HepG2 (cell line): ENCODE measurements around the gene C9orf85. TPM values are rescaled to one million over a fixed set of nuclear protein-coding genes. Genes with fewer than 3 reads are reported as not detected.
A peak's percentile ranks its signal among the peaks of the same experiment; 100 is the strongest.

ENCODE experiments used
- ATAC-seq: fragments of 200-7000 bp; cut with Tn5 transposase; 3 replicates; pipeline ENCODE4 v1.9.1; 2020; ENCODE audit warnings: mild to moderate bottlenecking, moderate library complexity
- BruUV-seq: library from RNA; stranded (reverse); fragments of 400-500 nt; replicated peaks from 2 replicates; lab custom pipeline; 2021; lab: Mats Ljungman, UMichigan
- CTCF ChIA-PET: fragments of 300-600 bp; formaldehyde crosslinking; extraction: SDS; loops from one replicate; lab custom pipeline; 2021; ENCODE audit warnings: low total read pairs, inconsistent platforms, low intra/inter-chr PET ratio; lab: Yijun Ruan, JAX
- POLR2A ChIA-PET: fragments of 350-600 bp; sonication (Branson Sonifier 250); formaldehyde crosslinking; loops from one replicate; lab custom pipeline; 2020; ENCODE audit warnings: antibody characterized with exemption, inconsistent platforms; lab: Yijun Ruan, JAX
- DNase-seq: peaks from one replicate; pipeline ENCODE4 v3.0.0-alpha.2; 2015; ENCODE audit warnings: low spot score
- FAIRE-seq: peaks from 3 replicates; lab custom pipeline; 2011; peaks lifted over from hg19 to GRCh38; lab: Jason Lieb, UNC
- H2AFZ ChIP-seq: one replicate; pipeline ENCODE4 v1.6.1; 2011; ENCODE audit warnings: low read length, inconsistent platforms
- H3K27ac ChIP-seq: fragments of 300-600 bp; 3 replicates; pipeline ENCODE4 v1.8.0; 2011; ENCODE audit warnings: mixed run types, mild to moderate bottlenecking, mixed read lengths, low read length, inconsistent platforms; ENCODE audit not compliant: insufficient read depth; ENCODE audit errors: extremely low read length
- H3K27me3 ChIP-seq, 2 experiments: fragments of 200-600 bp in 1 of 2; 2 replicates in 1 of 2; 3 replicates in 1 of 2; pipeline versions ENCODE4 v1.6.0 to v1.8.0; 2011; ENCODE audit warnings: low read length in 2 of 2, mild to moderate bottlenecking in 2 of 2, moderate library complexity in 2 of 2, inconsistent platforms in 1 of 2; ENCODE audit not compliant: insufficient read depth in 2 of 2, control insufficient read depth in 1 of 2
- H3K36me3 ChIP-seq, 2 experiments: fragments of 200-600 bp in 1 of 2; replicated peaks in 1 of 2; 2 replicates in 1 of 2; 3 replicates in 1 of 2; pipeline versions ENCODE4 v1.5.1 to v1.8.0; 2011; ENCODE audit warnings: low read length in 2 of 2, inconsistent platforms in 1 of 2; ENCODE audit not compliant: insufficient read depth in 2 of 2, control insufficient read depth in 1 of 2
- H3K4me1 ChIP-seq: 2 replicates; pipeline ENCODE4 v1.5.1; 2012; ENCODE audit warnings: low read length, inconsistent platforms; ENCODE audit not compliant: insufficient read depth
- H3K4me2 ChIP-seq: 2 replicates; pipeline ENCODE4 v1.6.0; 2011; ENCODE audit warnings: low read depth, low read length, inconsistent platforms
- H3K4me3 ChIP-seq, 3 experiments: fragments of 200-600 bp in 1 of 3; sonication (generic), shearing (Covaris generic) in 1 of 3; replicated peaks in 1 of 3; 2 replicates each; pipeline ENCODE4 v1.5.1; 2011 to 2016; ENCODE audit warnings: low read length in 3 of 3, inconsistent platforms in 2 of 3, low read depth in 2 of 3, mild to moderate bottlenecking in 2 of 3, control low read depth in 1 of 3, mixed read lengths in 1 of 3; ENCODE audit not compliant: insufficient read depth in 1 of 3
- H3K79me2 ChIP-seq: one replicate; pipeline ENCODE4 v1.6.1; 2011; ENCODE audit warnings: low read length, inconsistent platforms; ENCODE audit not compliant: insufficient read depth
- H3K9ac ChIP-seq: 2 replicates; pipeline ENCODE4 v1.6.0; 2011; ENCODE audit warnings: mild to moderate bottlenecking, low read depth, low read length, inconsistent platforms; ENCODE audit not compliant: insufficient read depth
- H3K9me3 ChIP-seq: 2 replicates; pipeline ENCODE4 v1.5.1; 2012; ENCODE audit warnings: mild to moderate bottlenecking, low read length
- H4K20me1 ChIP-seq: 2 replicates; pipeline ENCODE4 v1.6.0; 2011; ENCODE audit warnings: inconsistent platforms, mild to moderate bottlenecking, low read length, moderate library complexity; ENCODE audit not compliant: insufficient read depth
- CBX5 ChIP-seq: sonication (generic); formaldehyde crosslinking; IDR thresholded peaks from 2 replicates; pipeline ENCODE4 v1.4.0; 2020; ENCODE audit warnings: missing genetic modification reagents, borderline replicate concordance
- DNMT3B ChIP-seq: conservative IDR thresholded peaks from 2 replicates; pipeline ENCODE4 v1.6.1; 2016; ENCODE audit warnings: missing biosample characterization, control low read depth
- RFXAP ChIP-seq: sonication (generic); formaldehyde crosslinking; IDR thresholded peaks from 2 replicates; pipeline ENCODE4 v1.4.0; 2020; ENCODE audit warnings: missing genetic modification reagents, borderline replicate concordance
- RXRB ChIP-seq: IDR thresholded peaks from 2 replicates; pipeline ENCODE4 v1.6.1; 2016; ENCODE audit warnings: borderline replicate concordance, missing genetic modification reagents, missing compliant biosample characterization
- SOX6 ChIP-seq, 2 experiments: fragments of 450-650 bp in 1 of 2; sonication (generic) in 1 of 2; formaldehyde crosslinking in 1 of 2; IDR thresholded peaks; 2 replicates each; pipeline versions ENCODE4 v1.4.0 to v1.6.1; 2017 to 2020; ENCODE audit warnings: antibody characterized with exemption in 1 of 2, mild to moderate bottlenecking in 1 of 2, missing genetic modification reagents in 1 of 2
- SP1 ChIP-seq, 2 experiments: fragments of 450-650 bp in 1 of 2; sonication (generic) in 1 of 2; formaldehyde crosslinking in 1 of 2; IDR thresholded peaks; 2 replicates each; pipeline versions ENCODE4 v1.4.0 to v1.6.1; 2016 to 2020; ENCODE audit warnings: missing genetic modification reagents in 1 of 2
- ZNF101 ChIP-seq: sonication (generic); formaldehyde crosslinking; IDR thresholded peaks from 2 replicates; pipeline ENCODE4 v1.4.0; 2020; ENCODE audit warnings: mild to moderate bottlenecking, low read depth, missing genetic modification reagents, borderline replicate concordance
- ZNF749 ChIP-seq: sonication (generic); formaldehyde crosslinking; IDR thresholded peaks from 2 replicates; pipeline ENCODE4 v1.8.0; 2022; ENCODE audit warnings: mild to moderate bottlenecking, missing genetic modification reagents, moderate library complexity, borderline replicate concordance
- ZZZ3 ChIP-seq: sonication (generic); formaldehyde crosslinking; IDR thresholded peaks from 2 replicates; pipeline ENCODE4 v1.4.0; 2020; ENCODE audit warnings: missing genetic modification reagents, mild to moderate bottlenecking, borderline replicate concordance
- WGBS: methylation state at CpG from one replicate; pipeline ENCODE4 v1.1.6; 2017; ENCODE audit warnings: low lambda C conversion rate; 5-methylcytosine and 5-hydroxymethylcytosine counted together
- in situ Hi-C: cut with HindIII; loops from 2 replicates; pipeline ENCODE4 v1.10.0; 2017; ENCODE audit warnings: low pct_unique_long_range_greater_than_20kb; ENCODE audit not compliant: extremely low pct_ligation_motif_present
- intact Hi-C: fragments of 100-400 bp; cut with micrococcal nuclease; formaldehyde crosslinking; loops from one replicate; pipeline ENCODE4 v1.10.0; 2022; ENCODE audit not compliant: unreplicated experiment
- polyA plus RNA-seq, 8 experiments: library from polyadenylated mRNA; depleted of rRNA in 3 of 8; stranded (reverse) in 7 of 8; unstranded in 1 of 8; fragments of >200 nt; fragmentation: Illumina TruSeq in 4 of 8; extraction: Trizol in 4 of 8; gene quantifications; 2 replicates each; pipeline versions ENCODE4 v1.2.1 to v1.2.3, GENCODE V29; 2011 to 2016; ENCODE audit warnings: low read depth in 4 of 8, missing spikeins in 1 of 8, mixed read lengths in 1 of 8; ENCODE audit not compliant: insufficient read depth in 1 of 8
- total RNA-seq, 5 experiments: library from RNA; depleted of rRNA; stranded (reverse); fragments of >200 nt; fragmentation: Illumina TruSeq; extraction: Trizol; gene quantifications; 2 replicates each; pipeline ENCODE4 v1.2.3, GENCODE V29; 2016; ENCODE audit warnings: low read depth in 1 of 5
- TF ChIP-seq, protein P1 (sequence below): sonication (generic); formaldehyde crosslinking; IDR thresholded peaks from 2 replicates; pipeline ENCODE4 v1.5.1; 2020; ENCODE audit warnings: mild to moderate bottlenecking, missing genetic modification reagents, borderline replicate concordance
- TF ChIP-seq, protein P2 (sequence below): IDR thresholded peaks from 2 replicates; pipeline ENCODE4 v1.6.1; 2016; ENCODE audit warnings: low read depth, borderline replicate concordance
- TF ChIP-seq, protein P3 (sequence below): sonication (generic); formaldehyde crosslinking; IDR thresholded peaks from 2 replicates; pipeline ENCODE4 v1.8.0; 2022; ENCODE audit warnings: mild to moderate bottlenecking, missing genetic modification reagents, borderline replicate concordance

C9orf85 gene
- total and polyA plus RNA-seq, 2 of the 13 experiments (the other 11 are each of a cell fraction or from before 2014, with no cell fraction given) = 9.9 to 13.9 TPM

GRCh38 chr9:71984403-71984802 is 73.0 kb downstream of the C9orf85 start:
- BruUV-seq = no TSS peak
- in situ Hi-C loops = no loop called here
- Histone ChIP-seq H3K9ac (no peak overlapping the region), H3K4me3 (no peak overlapping the region), H3K9me3 (no peaks in the 10 kb centered on the region), H4K20me1 (no peaks in the 10 kb centered on the region; the same call in 1 of the 2 replicates), H3K4me1 (no peaks in the 10 kb centered on the region), H3K36me3 (no peaks in the 10 kb centered on the region), H3K79me2 (no peaks in the 10 kb centered on the region), H2AFZ (no peak overlapping the region), H3K27me3 (no peaks in the 10 kb centered on the region), H3K27ac (no peak overlapping the region), H3K4me2 (no peak overlapping the region)
- FAIRE-seq (no peak), ATAC-seq (peak; percentile 38; the same call in 2 of the 3 replicates), DNase-seq (no peak)
- CTCF ChIA-PET = no interaction called here
- intact Hi-C loops = no loop called here
- WGBS = 60% methylated on average over 2 of the region's 2 CpGs
- TF ChIP-seq SP1 (IDR thresholded peaks at IDR 0.05) (no peak), SP1 (CRISPR knock-in tag; IDR thresholded peaks at IDR 0.05) (no peak), CBX5 (no peak), ZNF101 (CRISPR knock-in tag) (no peak), DNMT3B (CRISPR knock-in tag) (no peak), ZNF749 (no peak), SOX6 (IDR thresholded peaks at IDR 0.05) (no peak), SOX6 (CRISPR knock-in tag; IDR thresholded peaks at IDR 0.05) (no peak), RFXAP (no peak), ZZZ3 (no peak), RXRB (no peak)
- TF ChIP-seq, protein P1, sequence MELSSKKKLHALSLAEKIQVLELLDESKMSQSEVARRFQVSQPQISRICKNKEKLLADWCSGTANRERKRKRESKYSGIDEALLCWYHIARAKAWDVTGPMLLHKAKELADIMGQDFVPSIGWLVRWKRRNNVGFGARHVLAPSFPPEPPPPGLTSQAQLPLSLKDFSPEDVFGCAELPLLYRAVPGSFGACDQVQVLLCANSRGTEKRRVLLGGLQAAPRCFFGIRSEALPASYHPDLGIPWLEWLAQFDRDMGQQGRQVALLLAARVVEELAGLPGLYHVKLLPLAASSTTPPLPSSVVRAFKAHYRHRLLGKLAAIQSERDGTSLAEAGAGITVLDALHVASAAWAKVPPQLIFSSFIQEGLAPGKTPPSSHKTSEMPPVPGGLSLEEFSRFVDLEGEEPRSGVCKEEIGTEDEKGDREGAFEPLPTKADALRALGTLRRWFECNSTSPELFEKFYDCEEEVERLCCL (CRISPR knock-in tag) = no peak
- TF ChIP-seq, protein P2, sequence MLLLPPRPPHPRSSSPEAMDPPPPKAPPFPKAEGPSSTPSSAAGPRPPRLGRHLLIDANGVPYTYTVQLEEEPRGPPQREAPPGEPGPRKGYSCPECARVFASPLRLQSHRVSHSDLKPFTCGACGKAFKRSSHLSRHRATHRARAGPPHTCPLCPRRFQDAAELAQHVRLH (CRISPR knock-in tag) = no peak
- TF ChIP-seq, protein P3, sequence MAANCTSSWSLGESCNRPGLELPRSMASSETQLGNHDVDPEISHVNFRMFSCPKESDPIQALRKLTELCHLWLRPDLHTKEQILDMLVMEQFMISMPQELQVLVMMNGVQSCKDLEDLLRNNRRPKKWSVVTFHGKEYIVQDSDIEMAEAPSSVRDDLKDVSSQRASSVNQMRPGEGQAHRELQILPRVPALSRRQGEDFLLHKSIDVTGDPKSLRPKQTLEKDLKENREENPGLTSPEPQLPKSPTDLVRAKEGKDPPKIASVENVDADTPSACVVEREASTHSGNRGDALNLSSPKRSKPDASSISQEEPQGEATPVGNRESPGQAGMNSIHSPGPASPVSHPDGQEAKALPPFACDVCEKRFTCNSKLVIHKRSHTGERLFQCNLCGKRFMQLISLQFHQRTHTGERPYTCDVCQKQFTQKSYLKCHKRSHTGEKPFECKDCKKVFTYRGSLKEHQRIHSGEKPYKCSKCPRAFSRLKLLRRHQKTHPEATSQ (CRISPR knock-in tag) = no peak
- POLR2A ChIA-PET = no interaction called here
